ENCODE results near the gene PCSK5. TPM values are rescaled to one million over a fixed set of nuclear protein-coding genes. Genes with fewer than 3 reads are reported as not detected.
A peak's percentile ranks its signal among the peaks of the same experiment; 100 is the strongest.

Gene PCSK5
- total and polyA plus RNA-seq, 2 donors (not counting 3 experiments of a cell fraction or from before 2014, with no cell fraction given), result 2.6 to 4.8 TPM

DNA sequence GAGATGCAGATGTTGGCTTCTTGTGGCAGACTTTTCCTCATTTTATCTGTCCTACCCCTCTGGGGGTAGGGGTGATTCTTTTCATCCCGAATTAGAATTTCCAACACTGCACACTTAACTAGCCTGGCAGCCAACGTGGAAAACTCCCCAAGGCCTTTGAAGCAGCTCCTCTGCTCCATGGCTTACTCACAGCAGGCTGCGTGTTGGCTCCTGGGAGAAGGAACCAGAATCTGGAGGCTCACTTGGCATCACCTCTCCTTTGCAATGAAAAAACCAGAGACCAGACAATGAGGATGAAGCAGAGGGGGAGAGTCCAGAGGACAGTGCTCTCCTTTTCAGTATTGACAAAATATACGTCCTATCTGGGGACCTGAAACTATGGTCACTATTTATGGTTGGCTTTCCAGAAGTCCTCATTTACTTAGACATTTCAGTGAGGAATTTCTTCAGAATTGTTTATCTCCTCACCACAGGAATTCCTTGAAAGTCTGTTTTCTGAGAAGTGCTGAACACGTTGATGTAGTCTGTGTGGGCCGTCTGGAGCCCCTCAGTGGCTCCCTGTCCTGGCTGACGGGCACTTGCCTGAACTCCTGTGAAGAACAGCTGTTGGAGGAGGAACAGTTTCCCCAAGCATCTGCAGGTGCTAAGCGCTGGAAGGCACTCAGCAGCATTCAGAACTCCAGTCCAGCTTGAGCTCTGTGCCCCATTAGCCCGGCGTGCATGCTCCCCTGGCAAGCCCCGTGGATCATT is 272.5 kb downstream of the PCSK5 start:
- H3K4me1 ChIP-seq (ENCODE audit: control insufficient read depth, extremely low read depth, insufficient read depth, low read length), result no peaks in the 10 kb centered on the region
- no peak overlapping the region for H2AFZ ChIP-seq (ENCODE audit: low read depth, low read length)
- no peaks in the 10 kb centered on the region for H3K79me2 ChIP-seq (ENCODE audit: control insufficient read depth, insufficient read depth, low read length)
- ChIA-PET CTCF (no interaction called here), POLR2A (interaction anchor here (0.7 kb wide), 1 partner anchor 53 kb away, joined by 4 read pairs; no protein-coding TSS in a partner anchor)
- H3K27ac ChIP-seq (ENCODE audit: insufficient read depth, low read depth, low read length), result no peak overlapping the region
- no peaks in the 10 kb centered on the region for H4K20me1 ChIP-seq (replicated peaks; ENCODE audit: control insufficient read depth, extremely low read depth, insufficient read depth, low read length)
- DNase-seq (ENCODE audit: low read depth, low spot score), result no peak
- dilution Hi-C loops (cut with MboI; ENCODE audit: extremely low pct_ligation_motif_present, low sequenced_read_pairs) (no loop called here), intact Hi-C loops (cut with micrococcal nuclease) (no loop called here)
- no peaks in the 10 kb centered on the region for H3K9me3 ChIP-seq (replicated peaks; ENCODE audit: control insufficient read depth, insufficient read depth, low read length)
- no peak overlapping the region for H3K4me2 ChIP-seq (ENCODE audit: insufficient read depth, low read length)
- no peak for FAIRE-seq
- H3K9me1 ChIP-seq (replicated peaks; ENCODE audit: control insufficient read depth, extremely low read depth, insufficient read depth, low read length), result no peaks in the 10 kb centered on the region
- no peak overlapping the region for H3K4me3 ChIP-seq (replicated peaks in 1 of 3; ENCODE audit: insufficient read depth in 1 of 3, low read depth in 1 of 3, low read length in 3 of 3)
- TF ChIP-seq POLR2AphosphoS5 (IDR thresholded peaks at IDR 0.05; ENCODE audit: insufficient read depth, low read depth, low read length) (no peak), GATA2 (IDR thresholded peaks at IDR 0.05; ENCODE audit: insufficient read depth, insufficient read length, low read depth, low read length) (no peak)
- TF ChIP-seq, protein P1, sequence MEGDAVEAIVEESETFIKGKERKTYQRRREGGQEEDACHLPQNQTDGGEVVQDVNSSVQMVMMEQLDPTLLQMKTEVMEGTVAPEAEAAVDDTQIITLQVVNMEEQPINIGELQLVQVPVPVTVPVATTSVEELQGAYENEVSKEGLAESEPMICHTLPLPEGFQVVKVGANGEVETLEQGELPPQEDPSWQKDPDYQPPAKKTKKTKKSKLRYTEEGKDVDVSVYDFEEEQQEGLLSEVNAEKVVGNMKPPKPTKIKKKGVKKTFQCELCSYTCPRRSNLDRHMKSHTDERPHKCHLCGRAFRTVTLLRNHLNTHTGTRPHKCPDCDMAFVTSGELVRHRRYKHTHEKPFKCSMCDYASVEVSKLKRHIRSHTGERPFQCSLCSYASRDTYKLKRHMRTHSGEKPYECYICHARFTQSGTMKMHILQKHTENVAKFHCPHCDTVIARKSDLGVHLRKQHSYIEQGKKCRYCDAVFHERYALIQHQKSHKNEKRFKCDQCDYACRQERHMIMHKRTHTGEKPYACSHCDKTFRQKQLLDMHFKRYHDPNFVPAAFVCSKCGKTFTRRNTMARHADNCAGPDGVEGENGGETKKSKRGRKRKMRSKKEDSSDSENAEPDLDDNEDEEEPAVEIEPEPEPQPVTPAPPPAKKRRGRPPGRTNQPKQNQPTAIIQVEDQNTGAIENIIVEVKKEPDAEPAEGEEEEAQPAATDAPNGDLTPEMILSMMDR (IDR thresholded peaks at IDR 0.05; ENCODE audit: extremely low read depth in 1 of 2, insufficient read depth in 1 of 2, low read depth in 1 of 2, low read length in 2 of 2), result no peak
- BruUV-seq (replicated peaks), result no TSS peak
- no peaks in the 10 kb centered on the region for H3K27me3 ChIP-seq (ENCODE audit: control insufficient read depth in 2 of 2, insufficient read depth in 2 of 2, low read length in 2 of 2)
- no peak overlapping the region for H3K9ac ChIP-seq (replicated peaks; ENCODE audit: extremely low read depth, insufficient read depth, low read length)
- H3K36me3 ChIP-seq (ENCODE audit: control insufficient read depth in 2 of 2, extremely low read depth in 1 of 2, insufficient read depth in 2 of 2, low read length in 2 of 2), result no peaks in the 10 kb centered on the region

DNA sequence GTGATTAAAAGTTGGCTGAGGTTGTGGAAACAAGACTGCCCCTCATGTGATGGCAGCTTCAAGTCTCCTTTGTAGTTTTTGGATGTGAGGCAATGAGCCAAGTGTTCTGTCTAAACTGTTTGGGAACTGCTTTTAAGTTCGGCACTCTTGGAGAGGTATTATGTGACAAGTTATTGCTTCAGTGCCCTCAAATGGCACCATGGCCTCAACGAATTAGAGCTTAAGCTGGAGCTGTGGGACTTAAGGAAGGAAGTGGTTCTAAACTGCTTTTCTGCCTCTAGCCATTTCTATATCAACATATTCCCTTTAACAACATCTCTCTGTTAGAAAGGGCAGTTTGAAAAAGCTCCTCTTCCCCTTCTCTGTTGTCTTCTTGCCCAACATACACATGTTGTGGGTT is 276.1 kb downstream of the PCSK5 start:
- Histone ChIP-seq H3K4me1 (ENCODE audit: control insufficient read depth, extremely low read depth, insufficient read depth, low read length) (no peaks in the 10 kb centered on the region), H3K79me2 (ENCODE audit: control insufficient read depth, insufficient read depth, low read length) (no peaks in the 10 kb centered on the region), H3K4me2 (ENCODE audit: insufficient read depth, low read length) (no peak overlapping the region), H4K20me1 (replicated peaks; ENCODE audit: control insufficient read depth, extremely low read depth, insufficient read depth, low read length) (no peaks in the 10 kb centered on the region), H3K9me3 (replicated peaks; ENCODE audit: control insufficient read depth, insufficient read depth, low read length) (no peaks in the 10 kb centered on the region), H3K27ac (ENCODE audit: insufficient read depth, low read depth, low read length) (no peak overlapping the region), H2AFZ (ENCODE audit: low read depth, low read length) (no peak overlapping the region), H3K27me3 (ENCODE audit: control insufficient read depth in 2 of 2, insufficient read depth in 2 of 2, low read length in 2 of 2) (no peaks in the 10 kb centered on the region), H3K9ac (replicated peaks; ENCODE audit: extremely low read depth, insufficient read depth, low read length) (no peak overlapping the region), H3K4me3 (replicated peaks in 1 of 3; ENCODE audit: insufficient read depth in 1 of 3, low read depth in 1 of 3, low read length in 3 of 3) (no peak overlapping the region), H3K9me1 (replicated peaks; ENCODE audit: control insufficient read depth, extremely low read depth, insufficient read depth, low read length) (no peaks in the 10 kb centered on the region), H3K36me3 (ENCODE audit: control insufficient read depth in 2 of 2, extremely low read depth in 1 of 2, insufficient read depth in 2 of 2, low read length in 2 of 2) (no peaks in the 10 kb centered on the region)
- POLR2A ChIA-PET, result no interaction called here
- intact Hi-C loops (cut with micrococcal nuclease), result no loop called here
- no peak for TF ChIP-seq POLR2A (IDR thresholded peaks at IDR 0.05; ENCODE audit: low read depth, low read length)
- no TSS peak for BruUV-seq (replicated peaks)
- dilution Hi-C loops (cut with MboI; ENCODE audit: extremely low pct_ligation_motif_present, low sequenced_read_pairs), result no loop called here
- CTCF ChIA-PET, result interaction anchor here (1.0 to 1.3 kb wide), 3 partner anchors 15 to 187 kb away, joined by 3 to 4 read pairs (median 3); no protein-coding TSS in a partner anchor
- FAIRE-seq, result no peak
- peak; percentile 6 for DNase-seq (ENCODE audit: low read depth, low spot score)
